Effector CD4-positive, alpha-beta T cell (primary cell): ENCODE measurements around the gene MED26.

ENCODE experiments used
- DNase-seq: peaks from one replicate; pipeline ENCODE4 v3.0.0-alpha.2; 2020

Gene MED26

DNA sequence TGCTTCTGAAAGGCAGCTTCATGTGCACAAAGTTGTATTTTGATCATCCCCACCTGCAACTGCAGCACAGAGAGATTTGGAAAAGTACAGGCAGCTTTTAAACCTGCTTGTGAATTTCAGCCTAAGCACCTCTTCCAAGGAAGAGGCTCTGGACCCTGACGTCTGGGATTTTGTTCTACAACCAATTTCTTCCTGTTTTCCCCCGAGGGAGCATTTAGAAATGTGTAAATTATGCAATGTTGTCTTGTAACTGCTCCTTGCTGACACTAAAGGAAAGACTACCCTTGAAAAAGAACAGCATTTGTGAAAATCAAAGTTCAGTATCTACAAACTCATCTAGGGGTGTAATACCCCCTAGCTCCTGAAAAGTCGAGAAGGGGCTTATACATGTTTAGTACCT, 15.4 kb downstream of the MED26 start:
- DNase-seq = no peak

DNA sequence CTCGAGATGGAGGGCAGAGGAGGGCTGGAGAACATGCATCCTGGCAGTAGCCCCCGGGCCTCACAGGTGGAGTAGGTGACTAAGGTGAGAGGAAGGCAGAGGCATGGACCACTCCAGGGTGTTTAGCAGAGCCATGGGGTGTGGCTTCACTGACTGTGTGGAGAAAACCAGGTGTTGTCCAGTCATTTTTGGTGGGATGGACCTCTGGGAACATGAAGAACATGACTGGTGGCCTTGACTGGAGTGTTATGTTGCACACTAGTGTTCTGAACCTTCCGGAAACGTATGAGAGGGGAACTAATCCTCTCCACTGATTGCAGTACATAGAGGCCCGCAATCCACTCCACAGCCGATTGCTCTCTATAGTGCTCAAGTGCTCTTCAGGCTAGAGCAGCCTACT, 16.9 kb downstream of the MED26 start:
- no peak for DNase-seq

- DNase-seq = no peak
Measured at GRCh38 chr19:16609511-16610200, 18.3 kb downstream of the MED26 start.

- DNase-seq = no peak
Measured at GRCh38 chr19:16608290-16608739, 19.7 kb downstream of the MED26 start.

DNA sequence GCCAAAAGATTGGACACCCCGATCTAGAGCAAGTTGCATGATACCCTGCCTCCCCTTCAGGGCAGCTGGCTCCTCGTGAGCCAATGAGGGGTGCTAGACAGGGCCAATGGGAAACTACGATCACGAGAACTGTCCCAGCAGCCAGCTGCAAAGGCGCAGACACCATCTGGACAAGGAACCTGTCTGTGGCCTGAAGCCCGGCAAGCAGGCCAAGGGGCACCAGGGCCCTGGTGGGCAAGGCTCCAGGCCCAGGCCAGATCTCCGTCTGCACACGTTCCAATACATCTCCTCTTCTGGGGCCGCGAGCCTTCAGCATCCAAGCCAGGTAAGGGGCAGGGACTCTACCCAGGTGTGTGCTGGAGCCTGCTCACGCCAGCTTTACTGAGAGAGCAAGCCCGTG, 20.2 kb downstream of the MED26 start:
- no peak for DNase-seq

- no peak for DNase-seq
Measured at GRCh38 chr19:16605553-16605994, 22.4 kb downstream of the MED26 start.

DNA sequence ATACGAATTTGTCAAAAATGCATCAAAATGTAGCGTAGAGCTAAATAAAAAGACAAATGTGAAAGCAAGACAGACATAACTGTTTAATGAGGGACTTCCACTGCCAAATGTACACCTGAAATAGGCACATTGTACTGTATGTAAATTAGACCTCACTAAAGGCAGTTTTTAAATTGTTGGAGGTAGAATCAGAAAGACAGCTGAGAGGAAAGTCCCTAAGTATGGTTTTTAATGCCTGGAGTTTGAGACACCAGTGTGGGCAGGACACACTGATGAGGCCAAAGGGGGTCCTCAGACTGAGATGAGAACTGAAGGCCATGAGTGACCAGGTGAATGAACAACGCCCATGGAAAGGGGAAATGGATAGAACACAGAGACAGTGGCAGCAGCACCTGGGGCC, 22.9 kb downstream of the MED26 start:
- no peak for DNase-seq

DNA sequence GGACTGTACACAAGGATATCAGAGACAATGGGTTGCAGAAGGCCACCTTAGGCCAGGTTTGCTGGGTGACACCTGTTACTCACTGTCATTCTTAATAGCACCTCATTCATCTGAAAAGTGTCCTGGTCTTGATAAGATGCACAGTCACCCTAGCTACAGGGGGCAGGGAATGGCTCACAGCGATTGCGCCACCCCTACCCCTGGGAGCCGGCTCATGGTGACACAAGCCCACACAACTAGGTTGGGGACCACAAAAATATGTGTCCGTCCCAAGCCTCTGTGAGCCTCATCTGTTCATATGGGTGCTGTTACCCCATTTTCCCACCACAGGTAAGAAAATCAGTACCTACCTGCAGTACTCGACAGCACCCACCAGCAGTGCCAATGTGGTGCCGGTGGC, 23.4 kb downstream of the MED26 start:
- no peak for DNase-seq

GRCh38 chr19:16603090-16603489, 24.9 kb downstream of the MED26 start:
- DNase-seq = no peak

DNA sequence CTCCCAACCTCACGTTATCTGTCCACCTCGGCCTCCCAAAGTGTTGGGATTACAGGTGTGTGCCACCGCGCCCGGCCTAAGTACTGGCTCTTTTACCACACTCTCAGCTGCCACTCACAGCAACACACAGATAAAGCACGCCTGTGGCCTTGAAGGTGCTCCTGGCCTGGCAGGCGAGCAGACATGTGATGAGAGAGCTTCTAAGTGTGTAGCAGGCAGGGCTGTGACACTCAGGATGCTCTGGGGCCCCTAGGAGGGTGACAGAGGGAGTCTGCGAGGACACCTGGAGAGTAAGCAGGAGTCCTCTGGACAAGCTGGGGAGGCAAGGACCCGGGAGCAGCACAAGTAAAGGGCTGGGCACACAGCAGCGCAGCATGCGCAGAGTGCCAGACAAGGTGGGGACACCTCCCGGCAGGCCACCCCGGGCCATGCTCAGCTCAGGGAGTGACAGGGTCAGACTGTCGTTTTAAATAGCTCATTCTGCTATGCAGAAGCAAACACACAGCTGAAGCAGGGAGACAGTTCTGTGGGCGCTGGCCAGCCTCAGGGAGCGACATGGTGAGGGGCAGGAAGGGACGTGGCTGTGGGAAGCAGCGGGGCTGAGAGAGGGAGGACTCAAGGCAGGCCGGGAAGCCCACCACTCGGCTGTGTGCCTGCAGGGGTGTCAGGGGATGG, 26.5 kb downstream of the MED26 start:
- no peak for DNase-seq

- no peak for DNase-seq
Measured at GRCh38 chr19:16600824-16601223, 27.2 kb downstream of the MED26 start.

- DNase-seq = no peak
Measured at GRCh38 chr19:16599655-16600346, 28.2 kb downstream of the MED26 start.

- DNase-seq = no peak
Measured at GRCh38 chr19:16598848-16599247, 29.2 kb downstream of the MED26 start.

DNA sequence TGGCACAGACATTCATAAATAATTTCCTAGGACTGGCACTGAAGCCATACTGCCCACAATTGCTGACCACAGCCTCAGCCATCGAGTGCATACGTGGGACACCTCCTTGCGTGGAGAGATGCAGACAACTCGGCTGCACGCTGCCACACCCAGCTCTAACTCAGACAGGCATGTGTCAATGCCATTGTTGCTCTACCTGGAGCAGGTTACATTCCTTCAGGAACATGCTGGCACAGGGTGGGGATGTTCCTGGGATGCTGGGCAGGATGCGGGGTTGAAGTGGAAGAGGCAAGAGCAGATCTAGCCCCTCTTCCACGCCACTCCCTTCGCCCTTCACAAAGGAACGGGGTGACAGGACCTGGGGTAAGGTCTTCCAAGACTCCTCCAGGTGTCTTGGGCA, 31.6 kb downstream of the MED26 start:
- no peak for DNase-seq

DNA sequence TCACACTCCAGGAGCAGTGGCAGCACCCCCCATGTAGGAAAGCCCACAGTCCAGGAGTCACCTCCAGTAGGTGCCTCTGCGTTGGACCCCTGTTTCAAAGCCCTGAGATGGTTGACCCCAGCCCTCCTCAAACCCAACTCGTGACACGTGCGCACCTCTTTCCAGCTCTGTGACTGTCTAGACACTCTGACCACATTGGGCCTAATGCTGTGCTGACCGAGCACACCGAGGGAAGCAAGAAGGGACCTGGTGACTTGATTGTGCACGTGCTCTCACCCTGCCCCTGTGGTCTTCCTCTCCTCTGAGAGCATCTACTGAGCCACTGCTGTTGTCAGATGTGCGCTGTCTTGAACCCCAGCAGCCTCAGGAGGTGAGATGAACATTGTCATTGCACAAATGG, 32.9 kb downstream of the MED26 start:
- DNase-seq = no peak

DNA sequence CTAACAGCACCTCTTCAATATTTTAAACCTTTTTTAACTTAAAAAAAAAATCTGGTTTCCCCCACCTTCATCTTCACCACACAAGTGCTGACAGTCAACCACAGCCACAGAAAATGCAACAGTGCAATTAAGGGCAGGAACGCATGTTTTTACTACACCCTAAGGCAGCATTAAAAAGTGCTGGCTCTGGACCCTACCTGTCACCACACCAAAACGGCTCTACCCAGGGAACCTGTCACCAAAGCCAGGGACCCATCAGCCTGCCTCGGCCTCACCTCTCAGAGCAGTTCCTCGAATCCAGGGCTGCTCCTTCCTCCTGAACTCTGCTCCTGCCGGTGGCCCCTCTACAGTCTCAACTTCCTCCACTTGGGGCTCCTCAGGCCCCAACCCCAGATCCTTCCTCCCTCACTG, 33.3 kb downstream of the MED26 start:
- peak; percentile 36 for DNase-seq

GRCh38 chr19:16594131-16594586, 33.8 kb downstream of the MED26 start:
- peak; percentile 32 for DNase-seq

DNA sequence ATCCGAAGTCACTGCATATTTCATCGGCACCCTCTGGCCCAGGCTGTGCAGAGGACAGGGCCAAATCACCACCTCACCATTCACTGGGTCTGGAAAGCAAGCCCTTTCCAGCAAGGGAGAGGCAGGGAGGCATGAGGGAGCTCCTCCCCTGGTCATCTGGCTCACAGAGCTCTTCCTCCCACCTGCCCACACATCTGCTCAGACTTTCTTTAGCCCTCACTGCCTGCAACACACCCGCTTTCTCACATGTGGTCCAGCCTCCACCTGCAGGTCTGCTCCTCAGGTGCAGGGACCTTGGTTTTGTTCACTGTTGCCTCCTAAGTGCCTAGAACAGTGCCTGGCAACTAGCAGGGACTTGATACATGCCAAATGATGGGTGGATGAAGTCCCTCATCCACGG, 34.8 kb downstream of the MED26 start:
- DNase-seq = no peak

DNA sequence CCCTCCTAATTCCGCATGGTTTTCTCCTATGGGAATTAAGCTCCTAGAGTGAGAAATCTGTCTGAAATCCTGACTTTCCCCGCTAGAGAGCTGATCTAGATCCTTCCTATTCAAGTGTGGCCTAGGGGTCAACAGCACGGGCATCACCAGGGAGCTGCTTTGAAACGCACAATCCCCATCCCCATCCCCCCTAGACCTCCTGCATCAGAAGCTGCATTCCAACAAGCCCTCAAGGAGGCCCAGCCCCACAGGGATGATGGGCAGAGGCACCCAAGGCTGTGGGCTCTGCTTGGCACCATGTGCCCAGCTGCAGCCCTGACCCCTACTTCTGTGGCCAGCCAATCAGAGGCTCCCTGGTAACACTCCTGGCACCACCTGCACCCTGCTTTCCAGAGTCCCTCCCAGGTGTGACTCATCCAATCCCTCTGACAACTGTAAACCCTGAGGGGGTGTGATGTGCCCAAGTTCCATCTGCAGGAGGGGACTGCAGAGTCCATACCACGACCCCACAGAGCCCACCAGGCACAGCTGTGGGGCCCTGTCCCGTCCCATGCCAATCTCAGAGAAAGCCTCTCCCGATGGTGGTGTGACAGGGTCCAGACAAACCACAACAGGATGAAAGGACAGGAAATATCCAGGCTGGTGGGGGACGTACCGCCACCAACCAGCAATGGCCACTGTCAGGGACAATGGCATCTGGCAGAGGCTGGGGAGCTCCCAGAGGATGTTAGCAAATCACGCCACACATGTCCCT, 36.0 kb downstream of the MED26 start:
- no peak for DNase-seq

GRCh38 chr19:16590876-16591802, 36.9 kb downstream of the MED26 start:
- DNase-seq = no peak

DNA sequence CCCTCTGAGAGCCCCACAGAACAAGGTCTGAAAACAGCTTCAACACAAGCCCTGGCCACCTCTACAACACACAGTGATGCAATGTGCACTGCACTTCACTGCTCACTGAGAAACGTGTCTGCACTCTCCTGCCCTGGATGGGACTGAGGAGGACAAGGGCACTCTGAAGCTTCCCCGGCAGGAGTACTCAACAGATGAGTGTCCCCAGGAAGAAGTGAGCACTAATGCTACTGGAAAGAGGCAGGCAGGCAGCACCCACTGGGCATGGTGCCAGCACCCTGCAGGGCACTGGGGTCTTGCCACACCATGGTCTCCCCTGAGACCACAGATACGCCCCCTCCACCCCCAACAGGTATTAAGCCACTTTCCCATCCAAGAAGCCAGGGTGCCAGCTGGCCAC, 38.1 kb downstream of the MED26 start:
- no peak for DNase-seq
